ENCODE measurements around the gene NCAM1. TPM values are rescaled to one million over a fixed set of nuclear protein-coding genes. Genes with fewer than 3 reads are reported as not detected.

Gene NCAM1
- total RNA-seq, 2 donors from 2014 or later = 225 to 229 TPM

- no peaks in the 10 kb centered on the region for H3K9me3 ChIP-seq
- no peak for DNase-seq (ENCODE audit: low spot score)
Measured at GRCh38 chr11:113267493-113267892, 306.3 kb downstream of the NCAM1 start.

DNA sequence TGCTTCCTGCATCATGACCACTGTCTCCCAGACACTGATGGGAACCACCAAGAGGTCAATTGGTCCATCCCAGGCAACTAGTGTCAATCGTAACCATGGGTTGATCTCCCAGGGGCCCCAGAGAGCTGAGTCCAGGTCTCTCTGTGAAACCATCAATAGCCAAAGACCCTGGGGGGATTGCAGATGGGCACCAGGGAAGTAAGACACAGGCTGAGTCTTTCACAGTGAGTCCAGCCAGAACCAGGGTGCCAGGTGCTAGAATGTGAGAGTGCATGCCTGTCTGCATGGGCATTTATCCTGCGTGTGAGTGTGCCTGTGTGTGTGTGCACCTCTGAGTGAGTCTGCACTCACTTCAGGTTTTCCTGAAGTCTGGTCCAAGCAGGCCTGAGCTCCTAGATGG, 307.9 kb downstream of the NCAM1 start:
- DNase-seq (ENCODE audit: low spot score) = no peak
- no peaks in the 10 kb centered on the region for H3K9me3 ChIP-seq
- no peak overlapping the region for H3K4me3 ChIP-seq
- no peaks in the 10 kb centered on the region for H3K27me3 ChIP-seq
- no peaks in the 10 kb centered on the region for H3K36me3 ChIP-seq
- peaks cover 0 to 4% of the 10 kb centered on the region in 2 donors for H3K4me1 ChIP-seq
- H3K27ac ChIP-seq = no peak overlapping the region
- no peak for TF ChIP-seq CTCF (IDR thresholded peaks at IDR 0.05)

More at GRCh38 chr11:113267493-113267892, 306.3 kb downstream of the NCAM1 start:
- Histone ChIP-seq H3K27me3 (no peaks in the 10 kb centered on the region), H3K27ac (no peak overlapping the region), H3K4me1 (peaks cover 0 to 14% of the 10 kb centered on the region in 2 donors), H3K4me3 (no peak overlapping the region), H3K36me3 (no peaks in the 10 kb centered on the region)
- no peak for TF ChIP-seq CTCF (IDR thresholded peaks at IDR 0.05)

DNA sequence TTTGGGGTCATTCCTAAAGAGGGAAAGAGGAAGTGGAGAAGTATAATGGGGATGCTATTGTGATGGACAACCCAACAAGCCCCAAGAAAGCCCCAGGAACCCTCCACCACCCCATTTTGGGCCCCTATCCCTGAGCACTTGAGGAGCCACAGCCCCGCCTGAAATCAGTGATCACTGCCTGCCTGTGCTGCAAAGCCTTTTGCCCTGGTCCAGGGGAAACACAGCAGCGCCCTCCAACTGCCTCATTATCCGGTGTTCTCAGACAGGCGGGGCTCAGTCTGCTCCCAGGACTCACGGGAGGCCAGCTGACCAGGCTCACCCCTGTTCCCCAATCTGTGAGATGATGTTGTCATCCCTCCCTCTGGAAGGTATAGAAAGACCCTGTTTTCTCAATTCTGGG, 308.4 kb downstream of the NCAM1 start:
- no peak overlapping the region for H3K27ac ChIP-seq
- no peaks in the 10 kb centered on the region for H3K36me3 ChIP-seq
- no peak for TF ChIP-seq CTCF (IDR thresholded peaks at IDR 0.05)
- no peak for DNase-seq (ENCODE audit: low spot score)
- H3K4me3 ChIP-seq = no peak overlapping the region
- H3K4me1 ChIP-seq = peaks cover 0 to 4% of the 10 kb centered on the region in 2 donors
- no peaks in the 10 kb centered on the region for H3K9me3 ChIP-seq
- no peaks in the 10 kb centered on the region for H3K27me3 ChIP-seq

GRCh38 chr11:113270080-113270479, 308.9 kb downstream of the NCAM1 start:
- Histone ChIP-seq H3K27ac (no peak overlapping the region), H3K27me3 (no peaks in the 10 kb centered on the region), H3K9me3 (no peaks in the 10 kb centered on the region), H3K36me3 (no peaks in the 10 kb centered on the region), H3K4me1 (peaks cover 0 to 4% of the 10 kb centered on the region in 2 donors), H3K4me3 (no peak overlapping the region)
- no peak for DNase-seq (ENCODE audit: low spot score)
- no peak for TF ChIP-seq CTCF (IDR thresholded peaks at IDR 0.05)

GRCh38 chr11:113271551-113272245, 310.5 kb downstream of the NCAM1 start:
- Histone ChIP-seq H3K27me3 (no peaks in the 10 kb centered on the region), H3K27ac (no peak overlapping the region), H3K36me3 (no peaks in the 10 kb centered on the region), H3K4me3 (no peak overlapping the region), H3K4me1 (no peaks in the 10 kb centered on the region), H3K9me3 (no peaks in the 10 kb centered on the region)
- no peak for TF ChIP-seq CTCF (IDR thresholded peaks at IDR 0.05)
- no peak for DNase-seq (ENCODE audit: low spot score)

DNA sequence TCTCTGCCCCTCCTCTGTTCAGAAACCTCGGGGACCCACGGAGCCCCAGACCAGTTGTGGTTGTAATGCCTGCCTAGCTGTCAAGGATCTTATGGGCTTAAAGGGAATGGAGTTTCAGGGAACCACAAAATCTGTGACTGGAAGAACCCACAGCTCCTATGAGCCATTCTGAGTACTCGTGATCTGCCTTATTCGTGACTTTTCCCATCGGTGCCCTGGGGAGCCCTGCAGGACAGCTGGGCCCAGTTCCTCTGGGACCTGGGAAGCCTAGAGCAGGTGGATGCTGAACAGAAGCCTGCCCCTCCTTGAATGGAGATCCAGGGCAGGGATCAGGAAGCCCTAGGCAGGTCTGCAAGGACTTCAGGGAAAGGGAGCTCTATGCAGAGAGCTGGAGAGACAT, 311.1 kb downstream of the NCAM1 start:
- Histone ChIP-seq H3K27me3 (no peaks in the 10 kb centered on the region), H3K36me3 (no peaks in the 10 kb centered on the region), H3K4me3 (no peak overlapping the region), H3K9me3 (no peaks in the 10 kb centered on the region), H3K27ac (no peak overlapping the region), H3K4me1 (no peaks in the 10 kb centered on the region)
- DNase-seq (ENCODE audit: low spot score) = no peak
- no peak for TF ChIP-seq CTCF (IDR thresholded peaks at IDR 0.05)
